HG03571 (cell line): Measurements from ENCODE around the gene AP1G2.

Experiments
- ATAC-seq: cut with Tn5 transposase; IDR thresholded peaks from one replicate; pipeline ENCODE4 v1.9.1; 2021; ENCODE audit not compliant: unreplicated experiment

AP1G2 gene

DNA sequence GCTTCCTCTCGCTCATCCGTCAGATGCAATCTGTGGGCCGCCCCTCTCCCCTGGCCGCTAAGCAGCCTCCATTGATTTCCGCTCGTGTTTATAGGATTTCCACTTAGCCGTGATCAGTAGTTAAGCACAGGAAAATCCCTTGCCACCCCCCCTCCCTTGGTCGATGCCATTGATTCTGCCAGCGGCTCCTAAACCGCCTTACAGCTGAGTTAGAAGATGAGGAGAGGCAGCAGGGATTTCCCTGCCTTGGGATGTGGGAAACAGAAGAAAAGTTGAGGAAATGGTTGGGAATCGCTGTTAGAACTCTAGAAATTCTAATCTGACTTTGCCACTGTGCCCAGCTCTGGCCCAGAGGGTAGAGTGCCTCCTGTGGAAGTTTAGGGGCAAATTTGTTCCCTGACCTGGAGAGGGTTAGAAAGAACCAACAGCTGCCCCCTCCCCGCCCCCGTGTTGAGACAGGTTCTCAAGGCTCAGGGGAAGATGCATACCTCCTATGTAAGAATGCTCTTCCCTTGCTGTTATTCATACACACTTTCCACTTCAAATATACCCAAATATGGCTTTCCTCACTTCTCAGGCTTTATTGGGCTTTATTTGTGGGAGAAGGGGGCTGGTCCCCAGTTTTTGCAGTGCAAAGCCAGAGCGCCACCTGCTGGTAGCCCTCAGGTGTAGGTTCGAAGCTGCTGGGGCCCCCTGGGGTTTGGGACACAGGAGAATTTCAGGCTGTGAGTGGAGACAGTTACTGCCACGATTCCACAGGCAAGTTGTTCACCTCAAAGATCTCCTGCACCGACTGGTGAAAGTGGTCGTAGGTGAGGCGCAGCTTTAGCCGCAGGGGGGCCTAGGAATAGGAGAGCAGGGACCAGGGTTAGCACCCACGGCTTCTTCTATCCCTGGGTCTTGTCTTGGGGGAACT lies 8.3 kb downstream of the AP1G2 start:
- ATAC-seq = no peak

DNA sequence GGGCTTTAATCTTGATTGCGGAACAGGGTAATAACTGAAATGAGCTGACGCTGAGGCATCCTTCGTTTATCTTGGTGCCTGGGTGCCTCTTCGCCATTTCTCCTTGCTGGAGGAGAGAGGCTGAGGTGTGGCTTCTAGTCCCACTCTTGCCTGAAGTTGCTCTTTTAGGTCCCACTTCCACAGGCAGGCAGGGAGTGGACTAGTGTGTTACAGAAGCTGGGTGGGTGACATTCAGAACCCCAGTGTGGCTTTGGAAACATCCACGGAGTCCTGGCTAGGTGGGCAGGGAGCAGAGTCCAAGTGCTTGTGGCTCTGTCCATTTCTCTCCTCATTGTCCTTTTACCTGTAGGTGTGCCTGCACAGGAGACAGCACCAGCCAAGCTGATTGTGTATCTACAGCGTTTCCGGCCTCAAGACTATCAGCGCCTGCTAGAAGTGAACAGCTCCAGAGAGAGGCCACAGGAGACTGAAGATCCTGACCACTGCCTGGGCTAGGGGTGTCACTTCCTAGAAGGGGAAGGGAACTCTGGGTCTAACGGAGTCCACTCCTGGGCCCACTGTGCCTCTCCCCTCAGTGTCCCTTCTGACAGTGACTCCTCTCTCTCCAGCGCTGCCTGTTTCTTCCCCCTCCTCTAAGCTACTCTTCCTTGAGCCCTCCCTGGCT lies 9.1 kb downstream of the AP1G2 start:
- ATAC-seq = no peak

DNA sequence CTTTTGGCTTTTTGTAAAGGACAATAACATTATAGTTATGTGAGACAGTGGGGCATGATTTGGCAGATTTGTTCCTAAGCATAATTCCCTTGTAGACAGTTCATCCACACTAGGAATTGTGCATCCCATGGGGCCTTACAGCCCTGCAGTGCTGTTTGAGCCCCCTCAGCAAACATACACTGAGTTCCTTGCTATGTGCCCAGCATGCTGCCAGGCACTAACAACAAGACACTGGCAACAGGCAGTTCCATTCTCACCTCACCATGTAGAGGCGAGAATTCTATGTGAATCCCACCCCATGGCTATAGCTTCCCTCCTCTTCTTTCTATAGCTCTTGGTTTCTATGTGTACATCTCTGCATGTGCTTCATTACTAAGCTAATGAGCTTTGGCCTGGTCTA lies 9.6 kb downstream of the AP1G2 start:
- ATAC-seq = no peak

DNA sequence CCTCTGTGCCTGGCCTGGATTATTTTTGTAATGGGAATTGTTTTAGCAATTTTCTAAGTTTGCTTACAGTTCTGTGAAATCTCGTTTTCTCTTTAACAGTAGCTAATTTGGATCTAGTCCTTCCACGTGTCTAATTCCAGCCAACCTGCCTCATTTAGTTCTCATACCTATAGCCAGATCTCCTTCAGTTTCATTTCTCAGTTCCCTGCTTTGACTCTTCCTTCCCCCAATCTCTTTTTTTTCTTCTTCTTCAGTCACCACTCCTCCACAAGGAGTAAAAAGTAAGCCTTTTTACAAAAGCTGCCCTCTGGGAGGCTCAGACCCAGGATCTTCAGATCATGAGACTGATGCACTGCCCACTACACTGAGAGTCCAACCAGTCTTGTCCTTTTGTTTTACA lies 10.1 kb downstream of the AP1G2 start:
- ATAC-seq = no peak

DNA sequence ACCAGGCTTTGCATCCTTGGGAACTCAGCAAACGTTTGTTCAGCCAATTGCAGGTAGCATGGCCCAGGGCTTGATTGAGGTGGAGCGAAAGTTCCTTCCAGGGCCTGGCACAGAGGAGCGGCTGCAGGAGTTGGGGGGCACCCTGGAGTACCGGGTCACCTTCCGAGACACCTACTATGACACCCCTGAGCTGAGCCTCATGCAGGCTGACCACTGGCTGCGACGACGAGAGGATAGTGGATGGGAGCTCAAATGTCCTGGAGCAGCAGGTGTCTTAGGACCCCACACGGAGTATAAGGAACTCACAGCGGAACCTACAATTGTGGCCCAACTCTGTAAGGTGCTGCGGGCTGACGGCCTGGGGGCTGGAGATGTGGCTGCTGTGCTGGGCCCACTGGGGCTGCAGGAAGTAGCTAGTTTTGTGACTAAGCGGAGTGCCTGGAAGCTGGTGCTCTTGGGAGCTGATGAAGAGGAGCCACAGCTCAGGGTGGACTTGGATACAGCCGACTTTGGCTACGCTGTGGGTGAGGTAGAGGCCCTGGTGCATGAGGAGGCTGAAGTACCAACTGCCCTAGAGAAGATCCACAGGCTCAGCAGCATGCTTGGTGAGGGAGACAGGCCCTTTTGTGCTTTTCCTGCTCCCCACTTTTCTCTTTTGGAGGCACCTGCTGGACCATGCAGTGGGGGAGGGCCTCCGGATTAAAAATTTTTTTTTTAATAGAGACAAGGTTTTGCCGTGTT lies 10.7 kb downstream of the AP1G2 start:
- no peak for ATAC-seq

DNA sequence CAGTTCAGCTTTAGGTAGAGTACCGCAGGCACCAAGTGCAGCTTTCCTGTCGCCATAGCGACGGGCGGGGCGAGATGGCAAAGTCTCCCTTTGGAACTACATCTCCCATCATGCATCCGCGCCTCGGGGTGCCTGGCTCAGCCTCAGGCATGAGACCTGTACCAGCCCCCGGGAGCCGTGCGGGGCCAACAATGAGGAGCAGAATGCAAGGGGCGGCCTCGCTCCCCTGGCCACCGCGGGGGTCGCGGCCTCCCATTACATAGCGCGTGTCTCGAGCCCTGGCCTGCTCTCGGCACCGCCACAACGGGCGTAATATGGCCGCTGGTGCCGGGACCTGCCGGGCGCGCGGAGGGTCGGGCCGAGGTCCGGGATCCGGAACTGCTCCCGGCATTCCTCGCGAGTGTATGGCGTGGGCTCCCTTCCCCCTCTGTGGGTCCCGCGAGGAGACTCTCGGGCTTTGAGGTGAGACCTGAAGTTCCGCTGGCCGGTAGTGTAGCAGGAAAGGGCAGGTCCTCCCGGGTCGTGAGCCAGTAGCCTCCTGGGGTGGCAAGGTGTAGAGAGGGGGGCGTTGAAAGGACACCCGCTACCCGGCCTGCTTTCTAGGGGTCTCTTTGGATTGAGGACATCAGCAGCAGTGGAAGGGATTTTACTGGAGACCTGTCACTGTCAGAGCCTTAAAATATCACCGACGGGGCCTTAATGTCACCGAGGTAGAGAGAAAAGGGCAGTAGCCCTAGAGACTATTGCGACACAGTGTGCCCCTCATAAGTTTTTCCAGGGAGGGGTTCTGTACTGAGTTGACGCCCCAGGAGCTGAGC lies 11.5 kb downstream of the AP1G2 start, which contains the start of gene THTPA:
Gene THTPA (plus strand): TSS at position 390 of the 818 bp plus-strand sequence. CDS start 487 bp downstream, outside the sequence.
- peak; percentile 75 for ATAC-seq

DNA sequence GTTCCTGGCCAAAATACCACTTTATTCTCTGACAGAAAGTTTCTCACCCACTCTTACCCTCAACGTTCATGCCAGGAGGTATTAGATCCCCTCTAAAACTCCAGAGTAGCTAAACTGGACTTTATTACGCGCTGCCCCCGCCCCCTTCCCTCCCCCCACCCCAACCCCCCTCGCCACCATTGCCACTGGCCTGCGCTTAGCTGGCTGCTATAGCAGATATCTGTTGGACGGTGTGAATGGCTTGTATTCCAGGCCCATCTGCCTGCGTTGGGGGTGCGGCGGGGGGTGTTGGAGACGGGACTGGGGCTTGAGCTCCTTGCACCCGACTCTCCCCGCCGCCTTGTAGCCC lies 12.1 kb downstream of the AP1G2 start:
- ATAC-seq = no peak

DNA sequence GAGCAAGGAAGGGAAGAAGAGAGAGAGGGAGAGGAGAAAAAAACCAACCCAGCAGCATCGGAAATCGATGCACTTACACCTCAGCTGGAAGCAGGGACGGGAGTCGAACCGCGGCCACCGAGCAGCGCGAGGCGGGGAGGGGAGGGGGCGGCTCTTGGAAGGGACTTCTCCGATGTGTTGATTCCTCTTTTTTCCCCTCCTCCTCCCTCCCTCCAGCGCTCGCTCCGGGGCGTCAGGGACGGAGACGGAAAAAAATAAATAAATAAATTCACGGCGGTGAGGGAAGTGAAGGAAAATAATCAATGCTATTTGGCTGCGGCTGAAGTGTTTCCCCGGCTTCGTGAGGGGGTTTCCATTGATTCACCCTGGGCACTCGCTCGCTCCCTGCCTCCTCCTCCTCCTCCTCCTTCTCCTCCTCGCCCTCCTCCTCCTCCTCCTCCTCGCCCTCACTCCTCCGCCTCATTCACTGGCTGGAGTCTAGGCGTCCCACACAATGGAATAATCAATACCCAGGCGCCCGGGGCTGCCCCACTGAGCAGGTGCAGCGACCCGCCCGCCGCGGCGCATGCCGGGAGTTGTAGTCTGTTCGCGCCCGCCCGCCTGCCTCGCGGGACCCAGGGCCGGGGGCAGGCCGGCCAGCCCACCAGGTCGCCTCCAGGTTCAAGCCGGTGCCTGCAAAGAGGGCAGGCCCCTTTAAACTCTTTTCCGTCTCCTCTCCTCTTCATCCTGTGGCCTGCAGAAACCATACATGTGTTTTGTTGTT lies 16.1 kb downstream of the AP1G2 start, which contains the start of gene ZFHX2:
Gene ZFHX2 (minus strand): TSS at position 500 of the 763 bp plus-strand sequence. CDS start 16,440 bp downstream, outside the sequence.
- ATAC-seq = no peak

DNA sequence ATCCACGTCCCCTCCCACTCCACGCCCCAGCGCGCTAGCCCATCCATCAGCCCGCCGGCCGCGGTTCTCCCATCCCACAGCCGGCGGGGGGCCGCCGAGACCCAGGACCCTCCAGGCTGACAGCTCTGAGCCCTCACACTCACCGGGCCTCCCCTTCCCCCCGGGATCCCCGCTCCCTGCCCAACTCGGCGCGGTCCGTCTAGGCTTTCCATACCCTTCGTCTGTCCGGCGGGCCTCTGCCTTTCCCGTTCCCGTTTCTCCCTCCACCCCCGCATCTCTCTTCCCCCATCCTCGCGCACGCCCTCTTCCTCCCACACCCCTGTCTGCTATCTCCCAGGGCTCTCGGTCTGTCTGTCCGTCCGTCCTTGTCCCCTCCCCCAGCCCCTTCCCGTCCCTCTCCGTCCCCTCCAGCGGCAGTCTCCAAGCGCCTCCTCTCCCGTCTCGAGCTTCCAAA lies 16.8 kb downstream of the AP1G2 start:
- no peak for ATAC-seq

DNA sequence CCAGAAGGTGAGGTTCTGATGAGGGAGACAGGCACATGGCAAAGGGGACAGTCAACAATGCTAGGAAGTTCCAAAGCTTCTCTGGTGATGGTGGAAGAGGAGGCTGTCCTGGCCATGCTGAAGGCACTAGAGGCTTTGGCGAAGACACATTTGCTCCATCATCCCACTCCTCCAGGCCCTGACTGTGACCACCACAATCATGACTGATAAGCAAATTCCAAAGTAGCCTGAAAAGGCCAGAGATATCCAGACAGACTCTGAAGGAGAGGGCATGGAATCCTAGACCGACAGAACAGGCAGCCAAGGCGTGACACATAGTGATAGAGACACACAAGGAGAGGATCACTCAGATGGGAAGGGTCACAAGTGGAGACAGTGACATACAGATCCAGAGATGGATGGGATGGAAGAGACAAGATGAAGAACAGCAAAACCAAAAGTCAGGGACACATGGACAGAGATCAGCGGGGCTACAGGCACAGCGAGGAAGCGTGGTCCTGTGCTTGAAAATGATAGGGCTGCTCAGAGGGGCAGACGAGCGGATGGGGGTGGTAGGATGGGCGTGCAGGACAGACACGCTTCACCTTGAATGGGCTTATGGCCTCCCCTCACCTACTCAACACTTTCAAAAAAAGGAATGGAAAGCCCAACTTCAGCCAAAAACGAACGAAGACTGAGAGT lies 17.3 kb downstream of the AP1G2 start:
- no peak for ATAC-seq

DNA sequence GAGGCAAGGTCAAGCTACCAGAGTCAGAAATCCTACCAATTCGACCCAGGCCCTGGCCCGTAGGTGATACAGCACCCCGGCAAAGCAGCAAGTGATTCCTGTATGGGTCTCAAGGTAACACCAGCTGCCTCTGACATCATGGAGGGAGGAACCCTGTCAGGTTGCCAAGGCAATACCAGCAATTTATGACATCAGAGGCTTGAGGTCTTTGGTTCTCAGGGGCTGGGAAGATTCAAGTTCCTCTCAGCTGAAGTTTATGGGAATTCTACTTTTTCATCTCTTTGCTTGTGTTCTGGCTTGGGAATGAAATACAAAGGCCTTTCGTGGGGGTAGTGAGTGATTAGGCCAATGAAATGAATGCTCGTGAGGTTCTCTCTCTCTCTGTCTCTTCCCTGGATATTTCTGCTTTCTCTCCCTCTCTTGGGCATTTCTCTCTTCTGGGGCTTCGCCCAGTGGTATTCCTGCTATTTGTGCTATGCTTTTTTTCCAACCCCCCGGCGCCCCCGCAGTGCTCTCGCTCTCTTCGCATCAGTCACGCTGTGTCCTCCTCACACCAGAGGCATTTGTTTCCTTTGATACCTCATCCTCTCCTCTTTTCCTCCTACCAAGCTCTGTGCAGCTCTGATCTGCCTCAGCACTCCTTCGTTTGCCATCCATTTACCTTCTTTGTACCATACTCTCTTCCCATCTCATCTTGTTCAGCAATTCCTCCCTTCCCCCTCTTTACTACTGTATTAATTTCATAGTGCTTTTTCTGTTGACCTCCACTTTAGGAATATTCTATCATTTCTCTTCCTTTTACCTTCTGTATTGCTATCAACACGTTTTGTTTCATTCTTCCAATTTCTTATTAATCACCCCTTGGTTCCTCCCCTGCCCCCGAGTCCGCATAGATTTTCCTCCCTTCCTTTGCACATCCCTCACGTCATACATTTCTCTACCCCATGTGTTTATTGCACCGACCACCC lies 19.0 kb downstream of the AP1G2 start:
- no peak for ATAC-seq

DNA sequence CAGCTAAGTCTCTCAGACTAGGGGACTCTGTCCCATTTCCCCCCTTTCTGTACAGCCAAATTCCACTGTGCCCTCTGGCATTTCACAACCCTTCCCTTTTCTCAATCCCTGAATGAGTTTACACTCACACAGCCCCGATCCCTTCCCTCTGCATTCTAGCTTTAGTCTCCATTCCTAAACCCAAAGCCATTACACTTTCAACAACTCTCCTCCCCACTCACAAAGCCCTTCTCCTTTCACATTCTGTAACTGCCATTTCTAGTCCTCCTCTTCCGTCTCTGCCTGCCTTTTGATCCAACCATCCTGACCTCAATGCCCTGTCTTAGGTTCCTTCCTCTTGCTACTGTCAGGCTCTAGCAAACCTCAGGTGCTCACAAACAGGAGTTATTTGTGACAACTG lies 19.7 kb downstream of the AP1G2 start:
- ATAC-seq = no peak

DNA sequence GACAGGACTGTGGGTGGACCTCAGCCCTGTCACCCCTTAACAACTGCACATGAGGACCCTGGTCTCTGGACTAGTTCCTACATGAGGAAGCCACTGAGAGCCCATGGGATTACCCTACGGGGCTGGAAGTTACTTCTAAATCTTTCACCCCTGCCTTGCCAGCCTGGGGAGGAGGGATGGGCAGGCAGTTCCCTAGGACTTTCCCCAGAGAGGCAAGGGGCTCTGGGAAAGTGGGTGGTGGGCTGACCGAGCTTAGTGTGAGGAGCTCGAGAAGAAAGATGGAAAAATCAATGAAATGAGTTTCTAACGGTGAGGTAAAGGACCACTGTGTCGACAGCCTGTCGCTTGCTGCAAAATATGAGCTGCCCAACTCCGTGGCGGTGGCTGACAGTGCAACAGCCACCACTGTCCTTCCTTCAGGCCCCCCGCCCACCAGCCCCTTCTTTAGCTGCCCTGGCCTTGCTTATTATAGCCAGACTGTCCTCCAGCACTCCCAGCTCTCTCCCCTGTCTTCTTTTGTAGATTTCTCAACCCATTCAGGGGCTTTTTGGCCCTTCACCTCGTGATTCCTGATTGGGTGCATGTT lies 21.0 kb downstream of the AP1G2 start:
- no peak for ATAC-seq

DNA sequence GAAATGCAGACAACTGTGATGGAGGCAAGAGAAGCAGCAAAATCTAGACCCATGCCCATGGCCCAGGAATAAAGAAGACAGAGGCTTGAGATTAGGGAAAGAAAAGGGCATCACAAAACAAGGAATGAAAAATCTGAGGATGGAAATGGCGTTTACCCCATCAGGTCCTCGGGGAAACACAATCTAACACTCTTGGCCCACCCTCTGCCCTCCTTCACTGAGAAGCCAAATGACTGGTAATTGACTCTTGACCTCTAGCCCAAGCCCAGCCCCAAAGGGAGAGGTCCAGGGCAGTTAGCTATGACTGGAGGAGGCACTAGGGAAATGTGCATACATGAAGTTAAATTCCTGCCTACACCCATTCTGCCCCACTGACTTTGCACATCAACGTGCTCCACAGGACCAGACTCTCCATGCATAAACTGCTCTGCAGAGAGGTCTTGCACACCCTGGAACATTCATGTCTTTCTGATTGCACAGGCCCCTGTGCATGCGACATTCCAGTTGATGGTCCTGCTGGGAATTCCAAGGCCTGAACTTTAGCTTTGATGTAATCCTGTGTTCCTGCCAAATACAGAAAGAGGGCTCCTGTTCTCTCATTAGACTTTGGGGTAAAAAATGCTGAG lies 21.7 kb downstream of the AP1G2 start:
- ATAC-seq = no peak

DNA sequence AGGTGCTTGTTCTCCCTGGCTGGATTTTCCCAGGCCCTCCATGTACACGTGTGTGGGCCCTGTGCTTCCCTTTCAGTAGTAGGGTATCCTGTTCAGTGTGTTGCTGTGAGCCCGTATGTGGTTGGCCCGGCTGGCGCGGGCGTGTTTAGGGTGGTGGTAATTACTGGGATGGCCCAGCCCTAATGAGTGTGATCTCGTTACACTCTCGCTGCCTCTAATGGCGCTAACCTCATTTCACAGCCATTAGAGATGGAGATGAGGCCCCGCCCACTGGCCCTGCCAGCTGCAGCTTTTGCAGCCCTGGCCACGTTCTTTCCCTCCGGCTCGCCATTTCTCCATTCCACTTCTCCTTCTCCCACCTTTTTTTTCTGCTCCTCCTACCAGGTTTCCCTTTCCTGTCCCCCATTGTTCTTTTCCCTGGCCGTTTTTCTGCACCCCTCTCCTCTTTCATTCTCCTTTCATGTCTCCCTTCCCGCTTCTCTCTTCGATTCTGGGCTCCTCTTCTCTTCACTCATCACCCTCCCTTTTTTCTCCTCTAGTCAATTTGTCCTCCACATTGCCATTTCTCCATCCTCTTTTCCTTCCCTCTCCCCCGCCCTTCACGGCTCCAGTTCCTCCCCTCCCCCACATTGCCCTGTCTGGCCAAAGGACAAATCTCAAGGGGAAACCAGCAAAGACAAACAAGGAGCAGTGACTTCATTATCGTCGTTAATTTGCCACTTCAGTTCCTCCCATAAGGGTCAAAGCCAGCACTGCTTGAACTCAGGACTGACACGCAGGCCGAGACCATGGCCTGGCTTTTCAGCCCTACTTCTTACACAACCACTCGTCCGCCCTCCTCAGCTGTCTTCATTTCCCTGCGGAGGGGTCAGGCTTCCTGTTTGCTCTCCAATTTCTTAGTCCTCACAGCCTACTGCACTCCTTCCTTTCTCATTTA lies 22.8 kb downstream of the AP1G2 start:
- no peak for ATAC-seq

DNA sequence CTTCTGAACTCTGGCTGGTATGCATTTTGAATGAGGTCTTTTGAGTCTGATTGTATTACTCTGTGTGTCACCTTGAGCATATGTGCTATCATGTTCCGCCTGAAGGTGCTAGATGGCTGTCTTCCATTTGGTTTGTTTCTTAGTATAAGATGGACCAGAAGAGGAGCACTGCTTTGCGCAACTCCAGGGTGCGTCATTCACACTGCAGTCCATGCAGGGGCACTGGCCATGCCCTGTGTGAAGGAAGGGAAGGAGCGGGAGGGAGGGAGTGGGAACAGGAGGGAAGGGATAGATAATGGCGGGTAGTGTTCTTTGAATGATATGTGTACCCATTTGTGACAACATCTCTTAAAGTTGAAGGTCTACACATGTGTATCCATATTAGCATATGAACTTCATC lies 24.2 kb downstream of the AP1G2 start:
- ATAC-seq = no peak
